PC-9 (cell line): ENCODE data around the gene MMP24OS. TPM values are rescaled to one million over a fixed set of nuclear protein-coding genes. Genes with fewer than 3 reads are reported as not detected.

Source experiments
- BruUV-seq: library from RNA; stranded (reverse); fragments of 400-500 nt; replicated peaks from 2 replicates; lab custom pipeline; 2021; lab: Mats Ljungman, UMichigan
- CTCF ChIA-PET: fragments of 300-600 bp; sonication (Branson Sonifier 250); formaldehyde crosslinking; loops from one replicate; lab custom pipeline; 2022; ENCODE audit warnings: antibody characterized with exemption; lab: Charles Lee
- POLR2A ChIA-PET: fragments of 300-600 bp; sonication (Branson Sonifier 250); formaldehyde crosslinking; loops from one replicate; lab custom pipeline; 2022; ENCODE audit warnings: antibody characterized with exemption; ENCODE audit not compliant: unreplicated experiment; lab: Charles Lee
- DNase-seq, 2 experiments: peaks; one replicate each; pipeline versions ENCODE4 v3.0.0 to v3.0.0-alpha.2; 2015 to 2022; ENCODE audit warnings: mixed read lengths in 1 of 2
- H2AFZ ChIP-seq: fragments of 200-600 bp; sonication (generic); 2 replicates; pipeline ENCODE4 v1.8.1; 2017; ENCODE audit warnings: antibody characterized with exemption
- H3F3A ChIP-seq: fragments of 200-600 bp; sonication (generic); 2 replicates; pipeline ENCODE4 v1.8.1; 2017; ENCODE audit warnings: antibody characterized with exemption, mild to moderate bottlenecking, low read depth; ENCODE audit not compliant: insufficient read depth
- H3K27ac ChIP-seq: fragments of 200-600 bp; sonication (generic); 2 replicates; pipeline ENCODE4 v1.6.1; 2016; ENCODE audit warnings: mixed run types
- H3K27me3 ChIP-seq: fragments of 200-600 bp; sonication (generic); 2 replicates; pipeline ENCODE4 v1.6.1; 2016; ENCODE audit warnings: low read depth, mixed run types; ENCODE audit not compliant: insufficient read depth
- H3K36me3 ChIP-seq: fragments of 200-600 bp; sonication (generic); 2 replicates; pipeline ENCODE4 v1.6.1; 2016; ENCODE audit warnings: low read depth, mixed run types
- H3K4me1 ChIP-seq: fragments of 200-600 bp; sonication (generic); replicated peaks from 2 replicates; pipeline ENCODE4 v1.6.1; 2016; ENCODE audit warnings: mixed run types; ENCODE audit not compliant: insufficient read depth
- H3K4me2 ChIP-seq: fragments of 200-600 bp; sonication (generic); 2 replicates; pipeline ENCODE4 v1.6.1; 2017; ENCODE audit warnings: mixed run types
- H3K4me3 ChIP-seq: fragments of 200-600 bp; sonication (generic); 2 replicates; pipeline ENCODE4 v1.6.1; 2016; ENCODE audit warnings: mixed run types
- H3K79me2 ChIP-seq: fragments of 200-600 bp; sonication (generic); 2 replicates; pipeline ENCODE4 v1.6.1; 2017; ENCODE audit warnings: low read depth, mixed run types
- H3K9me2 ChIP-seq: fragments of 200-600 bp; sonication (generic); 2 replicates; pipeline ENCODE4 v1.8.1; 2017; ENCODE audit warnings: mild to moderate bottlenecking; ENCODE audit not compliant: insufficient read depth
- H3K9me3 ChIP-seq: fragments of 200-600 bp; sonication (generic); 2 replicates; pipeline ENCODE4 v1.8.1; 2016; ENCODE audit warnings: low read depth; ENCODE audit not compliant: insufficient read depth
- H4K20me1 ChIP-seq: fragments of 200-600 bp; sonication (generic); 2 replicates; pipeline ENCODE4 v1.8.1; 2017; ENCODE audit not compliant: insufficient read depth
- EZH2 ChIP-seq: fragments of 200-600 bp; sonication (generic); IDR thresholded peaks from 2 replicates; pipeline ENCODE4 v1.8.0; 2017; ENCODE audit warnings: antibody characterized with exemption, low read depth
- intact Hi-C: fragments of 100-400 bp; cut with micrococcal nuclease; formaldehyde crosslinking; loops from one replicate; pipeline ENCODE4 v1.10.0; 2022; ENCODE audit not compliant: unreplicated experiment
- total RNA-seq: library from RNA; stranded (reverse); gene quantifications from 2 replicates; pipeline ENCODE4 v1.2.3, GENCODE V29; 2021
- TF ChIP-seq, protein P1 (sequence below): fragments of 200-600 bp; sonication (generic); conservative IDR thresholded peaks from 2 replicates; pipeline ENCODE4 v1.6.1; 2017; ENCODE audit warnings: mixed run types, antibody characterized with exemption, mild to moderate bottlenecking, moderate library complexity

The MMP24OS gene
- total RNA-seq, 1 experiment from 2014 or later: 59.3 TPM

DNA sequence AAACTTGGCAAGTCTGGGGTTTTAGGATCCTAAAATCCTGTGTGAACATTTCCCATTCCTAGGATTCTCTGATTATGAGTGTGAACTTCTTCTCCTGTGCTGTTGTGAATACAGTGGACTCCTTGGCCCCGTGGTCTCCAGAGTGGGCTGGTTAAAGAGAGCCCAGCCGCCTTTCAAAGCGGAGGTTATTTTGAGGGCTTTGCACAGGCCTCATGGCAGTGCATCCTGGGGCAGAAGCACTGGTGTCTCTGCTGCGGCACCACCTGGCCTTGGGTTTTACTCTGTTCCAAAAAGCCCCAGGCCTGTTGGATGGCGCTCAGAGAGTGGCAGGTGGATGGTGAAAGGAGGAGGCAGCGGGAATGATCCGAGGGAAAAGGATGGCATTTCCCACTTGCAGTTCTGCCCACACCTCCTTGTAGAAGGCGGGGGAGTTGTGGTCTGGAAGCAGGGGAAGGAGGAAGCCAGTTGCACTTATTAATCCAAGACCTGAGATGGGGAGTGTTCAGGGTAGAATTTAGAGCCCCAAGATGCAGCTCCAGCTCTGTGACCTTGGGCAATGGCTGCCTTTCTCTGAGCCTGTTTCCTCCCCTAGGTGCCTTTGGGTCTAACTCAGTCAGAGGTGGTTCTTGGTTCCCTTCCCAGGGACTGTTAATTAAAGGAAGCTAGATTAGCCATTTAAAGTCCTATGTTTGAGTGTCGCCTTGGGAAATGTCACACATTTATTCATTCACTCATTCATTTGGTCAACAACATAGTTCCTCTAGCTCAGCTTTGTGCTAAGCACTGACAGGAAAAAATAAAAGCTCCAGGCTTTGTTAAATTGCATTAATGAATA, 29.1 kb downstream of the MMP24OS start:
- H3K9me2 ChIP-seq: no peaks in the 10 kb centered on the region
- intact Hi-C loops: no loop called here

DNA sequence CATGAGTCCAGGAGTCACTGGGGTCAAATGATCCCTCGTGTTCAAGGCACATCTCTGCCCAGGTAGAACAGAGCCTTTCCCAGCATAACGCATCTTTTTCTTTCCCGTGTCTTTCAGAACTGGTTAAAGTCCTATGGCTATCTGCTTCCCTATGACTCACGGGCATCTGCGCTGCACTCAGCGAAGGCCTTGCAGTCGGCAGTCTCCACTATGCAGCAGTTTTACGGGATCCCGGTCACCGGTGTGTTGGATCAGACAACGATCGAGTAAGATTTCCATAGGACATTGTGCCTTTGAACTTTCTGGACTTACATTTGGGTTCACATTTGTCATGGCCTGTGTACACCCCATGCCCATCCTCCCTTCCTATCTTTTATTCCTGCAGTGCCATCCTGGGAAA, 31.2 kb downstream of the MMP24OS start:
- intact Hi-C loops: no loop called here

More for the DNA sequence above, 29.1 kb downstream of the MMP24OS start:
- Histone ChIP-seq H3K36me3 (no peaks in the 10 kb centered on the region), H3K9me3 (no peaks in the 10 kb centered on the region), H3K79me2 (no peaks in the 10 kb centered on the region), H2AFZ (no peak overlapping the region), H3K27ac (no peak overlapping the region), H3K4me1 (no peaks in the 10 kb centered on the region), H3K4me2 (no peak overlapping the region), H3K4me3 (no peak overlapping the region), H3F3A (0 out of 2 replicates have a peak, but pooled peaks cover 5% of the 10 kb centered on the region), H3K27me3 (no peaks in the 10 kb centered on the region), H4K20me1 (no peaks in the 10 kb centered on the region)
- ChIA-PET CTCF (interaction anchor here (0.7 to 1.0 kb wide), 2 partner anchors 87 to 152 kb away, joined by 4 to 7 read pairs; no protein-coding TSS in a partner anchor), POLR2A (no interaction called here)
- no peak for DNase-seq
- TF ChIP-seq, protein P1, sequence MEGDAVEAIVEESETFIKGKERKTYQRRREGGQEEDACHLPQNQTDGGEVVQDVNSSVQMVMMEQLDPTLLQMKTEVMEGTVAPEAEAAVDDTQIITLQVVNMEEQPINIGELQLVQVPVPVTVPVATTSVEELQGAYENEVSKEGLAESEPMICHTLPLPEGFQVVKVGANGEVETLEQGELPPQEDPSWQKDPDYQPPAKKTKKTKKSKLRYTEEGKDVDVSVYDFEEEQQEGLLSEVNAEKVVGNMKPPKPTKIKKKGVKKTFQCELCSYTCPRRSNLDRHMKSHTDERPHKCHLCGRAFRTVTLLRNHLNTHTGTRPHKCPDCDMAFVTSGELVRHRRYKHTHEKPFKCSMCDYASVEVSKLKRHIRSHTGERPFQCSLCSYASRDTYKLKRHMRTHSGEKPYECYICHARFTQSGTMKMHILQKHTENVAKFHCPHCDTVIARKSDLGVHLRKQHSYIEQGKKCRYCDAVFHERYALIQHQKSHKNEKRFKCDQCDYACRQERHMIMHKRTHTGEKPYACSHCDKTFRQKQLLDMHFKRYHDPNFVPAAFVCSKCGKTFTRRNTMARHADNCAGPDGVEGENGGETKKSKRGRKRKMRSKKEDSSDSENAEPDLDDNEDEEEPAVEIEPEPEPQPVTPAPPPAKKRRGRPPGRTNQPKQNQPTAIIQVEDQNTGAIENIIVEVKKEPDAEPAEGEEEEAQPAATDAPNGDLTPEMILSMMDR: no peak
- TF ChIP-seq EZH2: no peak
- no TSS peak for BruUV-seq

DNA sequence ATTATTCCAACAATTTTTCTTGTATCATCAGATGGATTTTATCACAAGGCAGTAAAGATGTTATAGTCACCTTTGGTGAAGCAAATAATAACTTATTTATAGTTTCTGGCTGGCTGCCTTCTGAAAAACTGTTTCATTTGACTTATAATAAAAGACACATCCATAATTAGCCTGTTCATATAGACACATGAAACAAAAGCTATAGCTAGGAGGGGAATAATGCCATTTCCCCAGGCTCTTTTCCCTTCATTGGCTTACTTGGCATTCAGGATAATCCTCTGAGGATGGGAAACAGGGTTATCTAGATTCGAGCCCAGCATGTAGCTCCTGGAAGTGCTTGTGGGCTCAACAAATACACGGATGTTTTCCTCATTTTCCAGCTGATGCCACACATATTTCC, 33.9 kb downstream of the MMP24OS start:
- no peaks in the 10 kb centered on the region for H3K9me3 ChIP-seq
- no peak overlapping the region for H3K27ac ChIP-seq
- no peaks in the 10 kb centered on the region for H3K36me3 ChIP-seq
- intact Hi-C loops: no loop called here
- no peaks in the 10 kb centered on the region for H3K79me2 ChIP-seq
- TF ChIP-seq, protein P1: no peak
- TF ChIP-seq EZH2: no peak
- no peak overlapping the region for H3K4me2 ChIP-seq
- BruUV-seq: no TSS peak
- H3K4me1 ChIP-seq: no peaks in the 10 kb centered on the region
- CTCF ChIA-PET: interaction anchor here (0.5 kb wide), 1 partner anchor 148 kb away, joined by 4 read pairs; no protein-coding TSS in a partner anchor
- no peaks in the 10 kb centered on the region for H3K9me2 ChIP-seq
- no peaks in the 10 kb centered on the region for H3F3A ChIP-seq
- POLR2A ChIA-PET: no interaction called here
- H4K20me1 ChIP-seq: no peaks in the 10 kb centered on the region
- DNase-seq: no peak
- H3K27me3 ChIP-seq: no peaks in the 10 kb centered on the region
- H2AFZ ChIP-seq: no peak overlapping the region
- H3K4me3 ChIP-seq: no peak overlapping the region

More for the DNA sequence above, 31.2 kb downstream of the MMP24OS start:
- H3F3A ChIP-seq: no peaks in the 10 kb centered on the region
- H2AFZ ChIP-seq: no peak overlapping the region
- no peaks in the 10 kb centered on the region for H3K27me3 ChIP-seq
- no peak for DNase-seq
- BruUV-seq: no TSS peak
- H3K4me1 ChIP-seq: no peaks in the 10 kb centered on the region
- no peaks in the 10 kb centered on the region for H3K36me3 ChIP-seq
- H3K9me2 ChIP-seq: no peaks in the 10 kb centered on the region
- no peak for TF ChIP-seq EZH2
- TF ChIP-seq, protein P1: no peak
- H4K20me1 ChIP-seq: no peaks in the 10 kb centered on the region
- no peak overlapping the region for H3K4me3 ChIP-seq
- H3K9me3 ChIP-seq: no peaks in the 10 kb centered on the region
- ChIA-PET CTCF (no interaction called here), POLR2A (no interaction called here)
- H3K4me2 ChIP-seq: no peak overlapping the region
- H3K27ac ChIP-seq: no peak overlapping the region
- no peaks in the 10 kb centered on the region for H3K79me2 ChIP-seq
